Liver (tissue), 3 donors: ENCODE data around the gene PCNP.

Experiments
- EGR1 ChIP-seq, 2 donors: IDR thresholded peaks; 2 replicates each; pipeline ENCODE4 v1.6.1; 2016 to 2018; ENCODE audit warnings: antibody characterized with exemption in 2 of 2, low read depth in 2 of 2
- RAD21 ChIP-seq, 2 donors: IDR thresholded peaks; 2 replicates each; pipeline ENCODE4 v1.6.1; 2016; ENCODE audit warnings: antibody characterized with exemption in 2 of 2, mild to moderate bottlenecking in 2 of 2
- TF ChIP-seq, protein P1 (sequence below): fragments of 150-350 bp; IDR thresholded peaks from 2 replicates; pipeline ENCODE4 v1.5.1; 2017; ENCODE audit warnings: improper control_type of control experiment, low read depth, low read length; ENCODE audit not compliant: missing input control
- TF ChIP-seq, protein P2 (sequence below): IDR thresholded peaks from 2 replicates; pipeline ENCODE4 v1.6.1; 2016; ENCODE audit warnings: antibody characterized with exemption
- donor health status: healthy.
- donor health status: healthy.

DNA sequence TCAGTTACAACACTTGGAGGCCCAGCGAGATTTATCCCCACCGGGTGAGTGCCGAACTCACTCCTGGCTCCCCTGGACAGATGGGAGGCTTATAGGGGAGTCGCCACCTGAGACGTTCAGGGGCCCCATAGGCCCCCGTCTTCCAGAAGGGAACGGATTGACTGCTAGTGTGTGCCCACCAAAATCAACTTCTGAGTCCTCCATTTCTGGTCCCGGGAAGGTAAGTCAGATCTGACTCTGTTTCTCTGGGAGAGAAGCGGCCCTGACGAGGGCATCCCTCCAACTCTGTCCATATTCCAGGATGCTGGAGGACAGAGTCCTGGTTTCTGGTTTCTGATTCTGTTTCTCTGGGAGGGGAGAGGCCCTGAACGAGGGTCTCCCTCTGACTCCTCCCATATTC is 58.6 kb downstream of the PCNP start:
- TF ChIP-seq, protein P1, sequence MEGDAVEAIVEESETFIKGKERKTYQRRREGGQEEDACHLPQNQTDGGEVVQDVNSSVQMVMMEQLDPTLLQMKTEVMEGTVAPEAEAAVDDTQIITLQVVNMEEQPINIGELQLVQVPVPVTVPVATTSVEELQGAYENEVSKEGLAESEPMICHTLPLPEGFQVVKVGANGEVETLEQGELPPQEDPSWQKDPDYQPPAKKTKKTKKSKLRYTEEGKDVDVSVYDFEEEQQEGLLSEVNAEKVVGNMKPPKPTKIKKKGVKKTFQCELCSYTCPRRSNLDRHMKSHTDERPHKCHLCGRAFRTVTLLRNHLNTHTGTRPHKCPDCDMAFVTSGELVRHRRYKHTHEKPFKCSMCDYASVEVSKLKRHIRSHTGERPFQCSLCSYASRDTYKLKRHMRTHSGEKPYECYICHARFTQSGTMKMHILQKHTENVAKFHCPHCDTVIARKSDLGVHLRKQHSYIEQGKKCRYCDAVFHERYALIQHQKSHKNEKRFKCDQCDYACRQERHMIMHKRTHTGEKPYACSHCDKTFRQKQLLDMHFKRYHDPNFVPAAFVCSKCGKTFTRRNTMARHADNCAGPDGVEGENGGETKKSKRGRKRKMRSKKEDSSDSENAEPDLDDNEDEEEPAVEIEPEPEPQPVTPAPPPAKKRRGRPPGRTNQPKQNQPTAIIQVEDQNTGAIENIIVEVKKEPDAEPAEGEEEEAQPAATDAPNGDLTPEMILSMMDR = no peak
- TF ChIP-seq, protein P2, sequence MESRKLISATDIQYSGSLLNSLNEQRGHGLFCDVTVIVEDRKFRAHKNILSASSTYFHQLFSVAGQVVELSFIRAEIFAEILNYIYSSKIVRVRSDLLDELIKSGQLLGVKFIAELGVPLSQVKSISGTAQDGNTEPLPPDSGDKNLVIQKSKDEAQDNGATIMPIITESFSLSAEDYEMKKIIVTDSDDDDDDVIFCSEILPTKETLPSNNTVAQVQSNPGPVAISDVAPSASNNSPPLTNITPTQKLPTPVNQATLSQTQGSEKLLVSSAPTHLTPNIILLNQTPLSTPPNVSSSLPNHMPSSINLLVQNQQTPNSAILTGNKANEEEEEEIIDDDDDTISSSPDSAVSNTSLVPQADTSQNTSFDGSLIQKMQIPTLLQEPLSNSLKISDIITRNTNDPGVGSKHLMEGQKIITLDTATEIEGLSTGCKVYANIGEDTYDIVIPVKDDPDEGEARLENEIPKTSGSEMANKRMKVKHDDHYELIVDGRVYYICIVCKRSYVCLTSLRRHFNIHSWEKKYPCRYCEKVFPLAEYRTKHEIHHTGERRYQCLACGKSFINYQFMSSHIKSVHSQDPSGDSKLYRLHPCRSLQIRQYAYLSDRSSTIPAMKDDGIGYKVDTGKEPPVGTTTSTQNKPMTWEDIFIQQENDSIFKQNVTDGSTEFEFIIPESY = no peak
- TF ChIP-seq EGR1 (IDR thresholded peaks at IDR 0.05; ENCODE audit: low read depth in 2 of 2) (no peak), RAD21 (IDR thresholded peaks at IDR 0.05) (no peak)
